Hepatocyte (in vitro differentiated cells): ENCODE results near the gene KCNAB3. TPM values are rescaled to one million over a fixed set of nuclear protein-coding genes. Genes with fewer than 3 reads are reported as not detected.
A peak's percentile ranks its signal among the peaks of the same experiment; 100 is the strongest.
"Not testable (repeated sequence)": the region's sequence is repeated elsewhere in the genome, so short reads cannot be mapped to it uniquely, and the experiment has no call there.

Experiments used
- DNase-seq: peaks from one replicate; pipeline ENCODE4 v3.0.0-alpha.2; 2016; ENCODE audit warnings: low spot score
- H2AFZ ChIP-seq: fragments of 200-600 bp; sonication (generic); 2 replicates; pipeline ENCODE4 v1.6.0; 2016; ENCODE audit warnings: antibody characterized with exemption, mild to moderate bottlenecking
- H3K27ac ChIP-seq: fragments of 200-600 bp; sonication (generic); 2 replicates; pipeline ENCODE4 v1.5.1; 2016; ENCODE audit warnings: mild to moderate bottlenecking
- H3K27me3 ChIP-seq: fragments of 200-600 bp; sonication (generic); 2 replicates; pipeline ENCODE4 v1.6.1; 2016
- H3K36me3 ChIP-seq: fragments of 200-600 bp; sonication (generic); replicated peaks from 2 replicates; pipeline ENCODE4 v1.5.1; 2016; ENCODE audit warnings: low read depth; ENCODE audit not compliant: insufficient read depth
- H3K4me1 ChIP-seq: fragments of 200-600 bp; sonication (generic); 2 replicates; pipeline ENCODE4 v1.5.1; 2016; ENCODE audit warnings: mild to moderate bottlenecking, moderate library complexity; ENCODE audit not compliant: insufficient read depth
- H3K4me2 ChIP-seq: fragments of 200-600 bp; sonication (generic); 2 replicates; pipeline ENCODE4 v1.6.0; 2016
- H3K4me3 ChIP-seq: fragments of 200-600 bp; sonication (generic); 2 replicates; pipeline ENCODE4 v1.5.1; 2016; ENCODE audit warnings: mild to moderate bottlenecking
- H3K79me2 ChIP-seq: fragments of 200-600 bp; sonication (generic); 2 replicates; pipeline ENCODE4 v1.6.0; 2017; ENCODE audit warnings: mild to moderate bottlenecking
- H3K9me2 ChIP-seq: fragments of 200-600 bp; sonication (generic); replicated peaks from 2 replicates; pipeline ENCODE4 v1.6.0; 2017; ENCODE audit warnings: mild to moderate bottlenecking; ENCODE audit not compliant: insufficient read depth
- H3K9me3 ChIP-seq: fragments of 200-600 bp; sonication (generic); 2 replicates; pipeline ENCODE4 v1.5.1; 2016; ENCODE audit warnings: low read depth, mild to moderate bottlenecking
- H4K20me1 ChIP-seq: fragments of 200-600 bp; sonication (generic); 2 replicates; pipeline ENCODE4 v1.6.0; 2016; ENCODE audit warnings: mild to moderate bottlenecking; ENCODE audit not compliant: insufficient read depth, poor library complexity, severe bottlenecking
- EZH2 ChIP-seq: fragments of 200-600 bp; sonication (generic); IDR thresholded peaks from 2 replicates; pipeline ENCODE4 v1.6.1; 2016; ENCODE audit warnings: antibody characterized with exemption, mild to moderate bottlenecking, borderline replicate concordance
- EZH2phosphoT487 ChIP-seq: fragments of 200-600 bp; sonication (generic); IDR thresholded peaks from one replicate; pipeline ENCODE4 v1.6.1; 2018; ENCODE audit warnings: antibody characterized with exemption, mild to moderate bottlenecking, low read depth, moderate library complexity; ENCODE audit not compliant: unreplicated experiment, severe bottlenecking
- WGBS: methylation state at CpG from one replicate; pipeline ENCODE4 v1.1.6; 2016; ENCODE audit warnings: low lambda C conversion rate; ENCODE audit errors: missing lambda C conversion rate; 5-methylcytosine and 5-hydroxymethylcytosine counted together
- polyA plus RNA-seq: library from polyadenylated mRNA; unstranded; fragments of >200 nt; fragmentation: Nextera tagmentation; extraction: Ambion mirVana; gene quantifications from 2 replicates; pipeline ENCODE4 v1.2.1, GENCODE V29; 2016
- total RNA-seq: library from RNA; depleted of rRNA; stranded (reverse); fragments of >200 nt; gene quantifications from 2 replicates; pipeline ENCODE4 v1.2.3, GENCODE V29; 2014
- TF ChIP-seq, protein P1 (sequence below): fragments of 200-600 bp; sonication (generic); IDR thresholded peaks from 2 replicates; pipeline ENCODE4 v1.5.1; 2016; ENCODE audit warnings: antibody characterized with exemption, mild to moderate bottlenecking; ENCODE audit not compliant: poor library complexity

KCNAB3 gene
- total and polyA plus RNA-seq, 2 experiments from 2014 or later, result 1.8 TPM

DNA sequence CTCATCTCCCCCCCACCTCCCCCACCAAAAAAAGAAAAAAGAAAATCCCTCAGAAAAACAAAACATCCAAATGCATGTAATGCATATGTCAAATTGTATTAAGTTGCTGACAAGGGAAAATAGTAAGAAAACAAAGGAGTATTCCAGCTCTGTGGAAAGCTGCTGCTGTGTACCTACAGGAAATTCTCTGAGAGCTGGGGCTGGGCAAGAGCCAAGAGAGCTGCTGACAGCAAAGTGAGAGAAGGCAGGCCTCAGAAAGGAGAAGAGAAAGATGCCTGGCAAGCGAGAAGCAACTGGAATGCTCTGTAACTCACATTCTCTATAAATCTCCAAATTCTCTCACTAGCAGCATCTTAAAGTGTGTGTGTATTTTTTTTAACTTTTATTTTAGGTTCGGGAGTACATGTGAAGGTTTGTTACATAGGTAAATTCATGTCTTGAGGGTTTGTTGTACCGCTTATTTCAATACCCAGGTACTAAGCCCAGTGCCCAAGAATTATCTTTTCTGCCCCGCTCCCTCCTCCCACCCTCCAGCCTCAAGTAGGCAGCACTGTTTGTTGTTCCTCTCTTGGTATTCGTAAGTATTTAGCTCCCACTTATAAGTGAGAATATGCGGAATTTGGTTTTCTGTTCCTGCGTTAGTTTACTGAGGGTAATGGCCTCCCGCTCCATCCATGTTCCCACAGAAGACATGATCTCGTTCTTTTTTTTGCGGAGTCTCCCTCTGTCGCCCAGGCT is 26.7 kb upstream of the KCNAB3 start:
- DNase-seq, result peak; percentile 77
- H3K27me3 ChIP-seq, result no peaks in the 10 kb centered on the region
- TF ChIP-seq, protein P1, sequence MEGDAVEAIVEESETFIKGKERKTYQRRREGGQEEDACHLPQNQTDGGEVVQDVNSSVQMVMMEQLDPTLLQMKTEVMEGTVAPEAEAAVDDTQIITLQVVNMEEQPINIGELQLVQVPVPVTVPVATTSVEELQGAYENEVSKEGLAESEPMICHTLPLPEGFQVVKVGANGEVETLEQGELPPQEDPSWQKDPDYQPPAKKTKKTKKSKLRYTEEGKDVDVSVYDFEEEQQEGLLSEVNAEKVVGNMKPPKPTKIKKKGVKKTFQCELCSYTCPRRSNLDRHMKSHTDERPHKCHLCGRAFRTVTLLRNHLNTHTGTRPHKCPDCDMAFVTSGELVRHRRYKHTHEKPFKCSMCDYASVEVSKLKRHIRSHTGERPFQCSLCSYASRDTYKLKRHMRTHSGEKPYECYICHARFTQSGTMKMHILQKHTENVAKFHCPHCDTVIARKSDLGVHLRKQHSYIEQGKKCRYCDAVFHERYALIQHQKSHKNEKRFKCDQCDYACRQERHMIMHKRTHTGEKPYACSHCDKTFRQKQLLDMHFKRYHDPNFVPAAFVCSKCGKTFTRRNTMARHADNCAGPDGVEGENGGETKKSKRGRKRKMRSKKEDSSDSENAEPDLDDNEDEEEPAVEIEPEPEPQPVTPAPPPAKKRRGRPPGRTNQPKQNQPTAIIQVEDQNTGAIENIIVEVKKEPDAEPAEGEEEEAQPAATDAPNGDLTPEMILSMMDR, result no peak
- TF ChIP-seq EZH2, result no peak
- no peak for TF ChIP-seq EZH2phosphoT487
- H3K79me2 ChIP-seq, result no peaks in the 10 kb centered on the region
- peak overlapping the region; percentile 56 for H3K27ac ChIP-seq
- H3K4me2 ChIP-seq, result no peak overlapping the region
- H3K9me2 ChIP-seq, result no peaks in the 10 kb centered on the region
- H3K9me3 ChIP-seq, result no peaks in the 10 kb centered on the region
- H3K4me3 ChIP-seq, result no peak overlapping the region
- H2AFZ ChIP-seq, result no peak overlapping the region
- 75% methylated on average over 11 of the region's 11 CpGs for WGBS
- H3K4me1 ChIP-seq, result no peaks in the 10 kb centered on the region
- H4K20me1 ChIP-seq, result no peaks in the 10 kb centered on the region
- no peaks in the 10 kb centered on the region for H3K36me3 ChIP-seq

DNA sequence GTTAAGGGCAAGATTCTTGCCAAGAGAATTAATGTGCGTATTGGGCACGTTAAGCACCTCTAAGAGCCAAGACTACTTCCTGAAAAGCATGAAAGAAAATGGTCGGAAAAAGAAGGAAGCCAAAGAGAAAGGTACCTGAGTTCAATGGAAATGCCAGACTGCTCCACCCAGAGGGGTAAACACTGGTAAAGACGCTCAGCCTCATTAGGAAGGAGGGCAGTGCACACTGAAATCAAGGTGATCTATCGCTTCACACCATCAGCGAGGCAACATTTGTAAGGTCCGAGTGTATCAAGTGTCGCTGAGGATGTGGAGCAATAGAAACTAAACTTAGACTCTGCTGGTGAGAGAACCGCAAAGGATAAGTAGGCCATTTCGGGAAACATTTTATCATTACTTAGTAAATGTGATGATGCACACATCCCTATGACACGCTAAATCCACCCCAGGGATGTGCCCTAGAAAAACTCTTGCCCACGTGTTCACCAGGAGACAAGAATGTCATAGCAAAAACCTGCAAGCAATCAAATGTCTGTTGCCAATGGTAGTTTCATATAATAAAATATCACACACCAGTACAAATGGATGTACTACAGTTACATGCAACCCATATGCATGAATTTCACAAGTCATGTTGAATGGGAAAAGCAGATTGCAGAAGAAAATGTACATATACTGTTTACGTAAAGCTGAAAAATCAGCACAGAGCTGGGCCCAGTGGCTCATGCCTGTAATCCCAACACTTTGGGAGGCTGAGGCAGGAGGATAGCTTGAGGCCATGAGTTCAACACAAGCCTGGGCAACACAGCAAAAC is 26.0 kb upstream of the KCNAB3 start:
- Histone ChIP-seq H3K36me3 (no peaks in the 10 kb centered on the region), H3K27ac (peak overlapping the region; percentile 56), H3K4me3 (no peak overlapping the region), H3K79me2 (no peaks in the 10 kb centered on the region), H3K4me1 (no peaks in the 10 kb centered on the region), H4K20me1 (no peaks in the 10 kb centered on the region), H3K9me2 (no peaks in the 10 kb centered on the region), H3K9me3 (no peaks in the 10 kb centered on the region), H3K4me2 (no peak overlapping the region), H2AFZ (no peak overlapping the region), H3K27me3 (no peaks in the 10 kb centered on the region)
- 75% methylated on average over 13 of the region's 13 CpGs for WGBS
- TF ChIP-seq EZH2 (no peak), EZH2phosphoT487 (no peak)
- TF ChIP-seq, protein P1, result no peak
- DNase-seq, result peak; percentile 23

DNA sequence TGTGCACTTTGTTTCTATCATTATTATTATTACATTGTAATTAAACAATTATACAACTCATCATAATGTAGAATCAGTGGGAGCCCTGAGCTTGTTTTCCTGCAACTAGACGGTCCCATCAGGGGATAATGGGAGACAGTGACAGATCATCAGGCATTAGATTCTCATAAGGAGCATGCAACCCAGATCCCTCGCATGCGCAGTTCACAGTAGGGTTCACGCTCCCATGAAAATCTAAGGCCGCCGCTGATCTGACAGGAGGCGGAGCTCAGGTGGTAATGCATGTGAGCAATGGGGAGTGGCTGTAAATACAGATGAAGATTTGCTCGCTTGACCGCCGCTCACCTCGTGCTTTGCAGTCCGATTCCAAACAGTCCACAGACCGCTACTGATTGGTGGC is 23.6 kb upstream of the KCNAB3 start:
- H3K27ac ChIP-seq, H3K27me3 ChIP-seq, H3K4me3 ChIP-seq, H3K4me1 ChIP-seq, H3K9me3 ChIP-seq, H3K79me2 ChIP-seq, DNase-seq, H2AFZ ChIP-seq, H4K20me1 ChIP-seq, H3K36me3 ChIP-seq, H3K9me2 ChIP-seq, H3K4me2 ChIP-seq: not testable (repeated sequence)
- WGBS, result 95% methylated on average over 13 of the region's 13 CpGs

DNA sequence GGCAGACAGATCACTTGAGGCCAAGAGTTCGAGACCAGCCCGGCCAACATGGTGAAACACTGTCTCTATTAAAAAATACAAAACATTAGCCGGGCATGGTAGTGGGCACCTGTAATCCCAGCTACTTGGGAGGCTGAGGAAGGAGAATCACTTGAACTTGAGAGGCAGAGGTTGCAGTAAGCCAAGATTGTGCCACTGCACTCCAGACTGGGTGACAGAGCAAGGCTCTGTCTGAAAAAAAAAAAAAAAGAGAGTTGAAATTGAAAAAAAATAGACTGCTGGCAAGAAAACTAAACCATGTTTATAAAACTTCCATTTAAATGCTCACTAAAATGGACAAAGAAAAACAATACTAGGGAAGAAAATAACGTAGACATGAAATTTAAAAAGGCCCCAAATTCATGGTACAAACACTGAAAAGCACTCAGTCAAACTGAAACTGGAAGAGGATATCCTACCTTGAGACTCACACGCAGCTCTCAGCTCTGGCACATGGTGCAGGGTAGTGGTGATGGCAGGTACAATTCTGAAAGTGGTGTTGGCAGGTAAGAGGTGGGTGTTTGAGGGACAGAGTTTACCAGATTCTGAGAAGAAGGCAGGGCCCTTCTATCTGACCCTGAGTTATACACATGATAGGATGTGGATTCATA is 21.6 kb upstream of the KCNAB3 start:
- Histone ChIP-seq H3K27ac (peak overlapping the region; percentile 67), H3K9me2 (no peaks in the 10 kb centered on the region), H3K79me2 (no peaks in the 10 kb centered on the region), H3K27me3 (no peaks in the 10 kb centered on the region), H3K36me3 (peaks cover under 1% of the 10 kb centered on the region), H2AFZ (no peak overlapping the region), H4K20me1 (no peaks in the 10 kb centered on the region), H3K4me1 (no peaks in the 10 kb centered on the region), H3K4me3 (no peak overlapping the region), H3K9me3 (no peaks in the 10 kb centered on the region), H3K4me2 (no peak overlapping the region)
- 77% methylated on average over 5 of the region's 5 CpGs for WGBS
- DNase-seq, result no peak
- TF ChIP-seq, protein P1, result no peak
- TF ChIP-seq EZH2phosphoT487 (no peak), EZH2 (no peak)
